Activated CD8-positive, alpha-beta T cell treated with anti-CD3 and anti-CD28 coated beads for 36 hours (primary cell): Measurements from ENCODE around the gene ERC2. TPM values are rescaled to one million over a fixed set of nuclear protein-coding genes. Genes with fewer than 3 reads are reported as not detected.

ENCODE experiments used
- ATAC-seq: fragments of 200-7000 bp; cut with Tn5 transposase; one replicate; pipeline ENCODE4 v1.10.0; 2021; ENCODE audit warnings: mild to moderate bottlenecking, moderate library complexity
- CTCF ChIA-PET: fragments of 350-600 bp; sonication (Branson Sonifier 250); formaldehyde crosslinking; loops from one replicate; lab custom pipeline; 2021; ENCODE audit warnings: antibody characterized with exemption; lab: Charles Lee
- POLR2A ChIA-PET: fragments of 350-600 bp; sonication (Branson Sonifier 250); formaldehyde crosslinking; loops from one replicate; lab custom pipeline; 2021; ENCODE audit warnings: antibody characterized with exemption; lab: Charles Lee
- DNase-seq: peaks from one replicate; pipeline ENCODE4 v3.0.0-alpha.2; 2020
- H3K27ac Mint-ChIP-seq: one replicate; pipeline ENCODE4 v1.8.0; 2021; ENCODE audit warnings: mild to moderate bottlenecking, mixed read lengths
- H3K27me3 Mint-ChIP-seq: one replicate; pipeline ENCODE4 v1.8.0; 2021; ENCODE audit warnings: mixed read lengths
- H3K36me3 Mint-ChIP-seq: one replicate; pipeline ENCODE4 v1.8.0; 2021; ENCODE audit warnings: low read depth, mixed read lengths
- H3K4me1 Mint-ChIP-seq: one replicate; pipeline ENCODE4 v1.8.0; 2021; ENCODE audit warnings: low read depth, mixed read lengths
- H3K4me3 Mint-ChIP-seq: one replicate; pipeline ENCODE4 v1.8.0; 2021; ENCODE audit warnings: mild to moderate bottlenecking, moderate library complexity, mixed read lengths
- H3K9me3 Mint-ChIP-seq: one replicate; pipeline ENCODE4 v1.8.0; 2021; ENCODE audit warnings: mixed read lengths
- intact Hi-C: fragments of 100-400 bp; cut with micrococcal nuclease; formaldehyde crosslinking; loops from one replicate; pipeline ENCODE4 v1.10.0; 2022
- total RNA-seq, 2 experiments: library from RNA; stranded (reverse); gene quantifications; one replicate each; pipeline ENCODE4 v1.2.3, GENCODE V29; 2021
- TF ChIP-seq, protein P1 (sequence below): fragments of 200-600 bp; IDR thresholded peaks from one replicate; pipeline ENCODE4 v1.8.0; 2022; ENCODE audit warnings: antibody characterized with exemption, mild to moderate bottlenecking

The ERC2 gene
- total RNA-seq, 2 experiments from 2014 or later: 0.18 to 0.52 TPM

GRCh38 chr3:55637906-55638638 lies 830.2 kb downstream of the ERC2 start:
- no peaks in the 10 kb centered on the region for H3K27me3 Mint-ChIP-seq
- ATAC-seq: no peak

DNA sequence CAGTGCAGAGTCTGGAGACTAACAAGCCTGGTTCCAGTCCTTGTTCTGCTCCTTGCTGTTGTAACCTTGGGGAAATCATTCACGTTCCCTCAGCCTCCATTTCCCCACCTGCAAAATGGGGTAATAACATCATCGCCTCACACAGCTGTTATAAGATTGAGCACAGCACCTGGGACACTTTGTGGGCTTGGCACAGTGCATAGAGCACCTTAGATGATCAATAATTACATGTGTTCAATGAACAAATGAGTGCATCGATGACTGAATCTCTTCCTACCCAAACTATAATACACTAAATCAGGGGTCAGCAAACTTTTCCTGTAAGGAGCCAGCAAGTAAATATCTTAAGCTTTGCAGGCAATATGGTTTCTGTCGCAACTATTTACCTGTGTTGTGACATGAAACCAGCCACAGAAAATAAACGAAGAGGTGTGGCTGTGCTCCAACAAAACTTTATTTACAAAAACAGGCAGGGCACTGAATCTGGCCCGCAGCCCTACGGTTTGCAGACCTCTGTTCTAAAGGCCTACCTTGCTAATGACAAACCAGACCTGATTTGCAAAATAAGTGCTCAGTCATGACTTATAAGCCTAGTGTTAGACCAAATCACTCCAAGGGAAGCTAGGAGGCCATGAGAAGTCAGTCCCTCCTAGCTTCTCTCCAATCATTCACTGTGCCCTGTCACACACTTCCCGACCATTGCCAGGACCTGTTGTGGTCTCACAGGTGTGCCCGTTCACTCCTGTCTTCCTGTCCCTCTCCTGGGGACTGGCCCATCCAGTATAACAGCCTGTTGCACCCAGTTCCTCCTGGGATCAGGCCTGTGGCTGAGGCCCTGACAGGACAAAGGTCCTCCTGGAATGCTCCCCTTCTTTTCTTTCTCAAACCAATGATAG lies 831.7 kb downstream of the ERC2 start:
- CTCF ChIA-PET: no interaction called here
- POLR2A ChIA-PET: no interaction called here

More at GRCh38 chr3:55637906-55638638, 830.2 kb downstream of the ERC2 start:
- DNase-seq: no peak
- intact Hi-C loops: no loop called here
- TF ChIP-seq, protein P1, sequence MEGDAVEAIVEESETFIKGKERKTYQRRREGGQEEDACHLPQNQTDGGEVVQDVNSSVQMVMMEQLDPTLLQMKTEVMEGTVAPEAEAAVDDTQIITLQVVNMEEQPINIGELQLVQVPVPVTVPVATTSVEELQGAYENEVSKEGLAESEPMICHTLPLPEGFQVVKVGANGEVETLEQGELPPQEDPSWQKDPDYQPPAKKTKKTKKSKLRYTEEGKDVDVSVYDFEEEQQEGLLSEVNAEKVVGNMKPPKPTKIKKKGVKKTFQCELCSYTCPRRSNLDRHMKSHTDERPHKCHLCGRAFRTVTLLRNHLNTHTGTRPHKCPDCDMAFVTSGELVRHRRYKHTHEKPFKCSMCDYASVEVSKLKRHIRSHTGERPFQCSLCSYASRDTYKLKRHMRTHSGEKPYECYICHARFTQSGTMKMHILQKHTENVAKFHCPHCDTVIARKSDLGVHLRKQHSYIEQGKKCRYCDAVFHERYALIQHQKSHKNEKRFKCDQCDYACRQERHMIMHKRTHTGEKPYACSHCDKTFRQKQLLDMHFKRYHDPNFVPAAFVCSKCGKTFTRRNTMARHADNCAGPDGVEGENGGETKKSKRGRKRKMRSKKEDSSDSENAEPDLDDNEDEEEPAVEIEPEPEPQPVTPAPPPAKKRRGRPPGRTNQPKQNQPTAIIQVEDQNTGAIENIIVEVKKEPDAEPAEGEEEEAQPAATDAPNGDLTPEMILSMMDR: no peak
- H3K4me3 Mint-ChIP-seq: no peak overlapping the region
- no peaks in the 10 kb centered on the region for H3K9me3 Mint-ChIP-seq
- POLR2A ChIA-PET: no interaction called here
- H3K27ac Mint-ChIP-seq: no peak overlapping the region
- CTCF ChIA-PET: no interaction called here
- H3K4me1 Mint-ChIP-seq: peaks cover 14% of the 10 kb centered on the region
- no peaks in the 10 kb centered on the region for H3K36me3 Mint-ChIP-seq

GRCh38 chr3:55634345-55634744 lies 833.9 kb downstream of the ERC2 start:
- ChIA-PET CTCF (no interaction called here), POLR2A (no interaction called here)
- DNase-seq (no peak), ATAC-seq (no peak)
- Mint-ChIP-seq H3K27me3 (no peaks in the 10 kb centered on the region), H3K36me3 (no peaks in the 10 kb centered on the region), H3K27ac (no peak overlapping the region), H3K4me1 (peaks cover 3% of the 10 kb centered on the region), H3K4me3 (no peak overlapping the region), H3K9me3 (no peaks in the 10 kb centered on the region)
- TF ChIP-seq, protein P1: no peak
- intact Hi-C loops: no loop called here

More for the DNA sequence above, 831.7 kb downstream of the ERC2 start:
- no peak for DNase-seq
- ATAC-seq: no peak
- TF ChIP-seq, protein P1: no peak
- Mint-ChIP-seq H3K4me1 (peaks cover 14% of the 10 kb centered on the region), H3K27me3 (no peaks in the 10 kb centered on the region), H3K4me3 (no peak overlapping the region), H3K9me3 (no peaks in the 10 kb centered on the region), H3K36me3 (no peaks in the 10 kb centered on the region), H3K27ac (no peak overlapping the region)
- intact Hi-C loops: no loop called here

DNA sequence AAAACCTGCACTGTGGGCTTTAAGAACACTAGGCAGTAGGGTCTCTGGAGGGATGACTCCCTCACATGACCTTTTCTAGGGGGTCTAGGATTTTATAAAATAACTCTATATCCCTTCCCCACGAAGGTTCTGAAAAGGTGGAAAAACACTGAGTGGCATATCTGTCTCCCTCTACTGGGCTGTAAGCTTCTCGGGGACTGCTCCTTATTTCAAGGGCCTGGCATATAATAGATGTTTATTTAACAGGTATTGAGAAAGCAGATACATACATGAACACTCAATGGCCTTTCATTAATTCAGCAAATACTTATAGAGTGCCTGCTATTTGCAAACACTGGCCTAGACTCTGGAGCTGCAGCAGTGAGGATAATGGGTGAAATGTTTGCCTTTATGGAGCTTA lies 834.9 kb downstream of the ERC2 start:
- no peaks in the 10 kb centered on the region for H3K4me1 Mint-ChIP-seq
- ATAC-seq (no peak), DNase-seq (no peak)
- TF ChIP-seq, protein P1: no peak
- no peaks in the 10 kb centered on the region for H3K27me3 Mint-ChIP-seq
- H3K27ac Mint-ChIP-seq: no peak overlapping the region
- POLR2A ChIA-PET: no interaction called here
- no peaks in the 10 kb centered on the region for H3K36me3 Mint-ChIP-seq
- H3K4me3 Mint-ChIP-seq: no peak overlapping the region
- intact Hi-C loops: no loop called here
- CTCF ChIA-PET: no interaction called here
- no peaks in the 10 kb centered on the region for H3K9me3 Mint-ChIP-seq
